ENCODE results near the gene ARHGEF1. TPM values are rescaled to one million over a fixed set of nuclear protein-coding genes. Genes with fewer than 3 reads are reported as not detected.
A peak's percentile ranks its signal among the peaks of the same experiment; 100 is the strongest.

Gene ARHGEF1
- total RNA-seq, 1 donor from 2014 or later, result 37.4 TPM

GRCh38 chr19:41941410-41942202 lies 58.6 kb downstream of the ARHGEF1 start:
- ATAC-seq (no peak), DNase-seq (ENCODE audit: low spot score) (no peak)

- DNase-seq (ENCODE audit: low spot score) (no peak), ATAC-seq (no peak)
These were observed 61.4 kb downstream of the ARHGEF1 start for GRCh38 chr19:41944336-41944735.

- no peak for DNase-seq (ENCODE audit: low spot score)
- ATAC-seq, result no peak
These were observed 62.3 kb downstream of the ARHGEF1 start for GRCh38 chr19:41945135-41945766.

- ATAC-seq (no peak), DNase-seq (ENCODE audit: low spot score) (no peak)
These were observed 64.1 kb downstream of the ARHGEF1 start for GRCh38 chr19:41947091-41947490.

GRCh38 chr19:41951686-41952172 lies 68.7 kb downstream of the ARHGEF1 start:
- DNase-seq (ENCODE audit: low spot score), result peak; percentile 70
- peak; percentile 96 for ATAC-seq

- ATAC-seq (no peak), DNase-seq (ENCODE audit: low spot score) (no peak)
These were observed 72.5 kb downstream of the ARHGEF1 start for GRCh38 chr19:41955521-41955920.

- ATAC-seq, result no peak
- DNase-seq (ENCODE audit: low spot score), result no peak
These were observed 73.6 kb downstream of the ARHGEF1 start for GRCh38 chr19:41956621-41957020.

Other genes starting within 250 kb of the ARHGEF1 start
- gene CEACAM7, start 194.9 kb upstream of the ARHGEF1 start, total RNA-seq, result not detected
- gene CEACAM5, start 174.6 kb upstream of the ARHGEF1 start, total RNA-seq, result 0.81 TPM
- gene CEACAM6, start 127.7 kb upstream of the ARHGEF1 start, total RNA-seq, result 0.58 TPM
- gene CEACAM3, start 86.6 kb upstream of the ARHGEF1 start, total RNA-seq, result 0.35 TPM
- not detected for gene LYPD4, start 38.5 kb upstream of the ARHGEF1 start, total RNA-seq
- gene DMRTC2, start 38.1 kb upstream of the ARHGEF1 start, total RNA-seq, result not detected
- 519 TPM for gene RPS19, start 22.9 kb upstream of the ARHGEF1 start, total RNA-seq
- 0.55 TPM for gene CD79A, start 5.9 kb upstream of the ARHGEF1 start, total RNA-seq
- not detected for gene ERFL, start 45.3 kb downstream of the ARHGEF1 start, total RNA-seq
- gene RABAC1, start 76.1 kb downstream of the ARHGEF1 start, total RNA-seq, result 106 TPM
- 0.10 TPM for gene ATP1A3, start 111.0 kb downstream of the ARHGEF1 start, total RNA-seq
- 0.25 TPM for gene GRIK5, start 187.0 kb downstream of the ARHGEF1 start, total RNA-seq
- 5.4 TPM for gene ZNF574, start 193.0 kb downstream of the ARHGEF1 start, total RNA-seq
- gene POU2F2, start 249.3 kb downstream of the ARHGEF1 start, total RNA-seq, result 0.83 TPM

All from left lobe of liver (tissue), 2 donors.